ENCODE measurements around the gene HBS1L. TPM values are rescaled to one million over a fixed set of nuclear protein-coding genes. Genes with fewer than 3 reads are reported as not detected.

HBS1L gene
- total and polyA plus RNA-seq, 2 experiments from 2014 or later, result 43.0 to 70.6 TPM

DNA sequence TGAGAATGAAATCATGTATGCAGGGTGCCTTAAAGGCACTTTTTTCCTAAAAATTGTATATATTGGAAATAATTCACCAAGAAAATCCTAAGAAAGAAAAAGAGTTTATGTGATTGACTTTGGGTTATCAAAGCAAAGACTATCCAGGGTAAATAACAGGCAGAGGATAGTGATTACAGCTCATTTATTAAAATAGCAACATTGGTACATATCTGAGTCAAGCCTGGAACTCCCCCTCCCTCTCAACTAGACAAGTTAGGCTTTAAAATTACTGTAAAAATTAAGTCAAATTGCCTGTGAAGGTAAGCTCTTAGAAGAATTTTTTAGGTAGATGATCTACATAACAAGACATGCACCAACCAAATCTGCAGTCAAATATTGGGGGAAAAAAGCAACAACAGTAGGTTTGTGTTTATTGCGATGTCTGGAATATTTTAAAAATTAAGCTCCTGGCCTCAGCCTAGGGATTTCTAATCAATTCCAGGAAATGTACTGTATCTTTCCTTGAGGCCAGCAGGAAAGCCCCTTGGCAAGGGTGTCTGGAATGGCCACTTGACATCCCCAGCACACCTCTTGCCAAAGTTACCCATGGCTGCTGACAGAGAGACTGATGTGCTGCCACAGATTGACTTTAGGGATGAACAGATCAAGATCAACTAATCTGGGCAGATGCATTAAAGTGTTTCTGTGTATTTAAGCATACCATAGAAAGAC is 31.2 kb upstream of the HBS1L start:
- H2AFZ ChIP-seq, result no peak overlapping the region
- no peak overlapping the region for H3K27ac ChIP-seq
- TF ChIP-seq, protein P1, sequence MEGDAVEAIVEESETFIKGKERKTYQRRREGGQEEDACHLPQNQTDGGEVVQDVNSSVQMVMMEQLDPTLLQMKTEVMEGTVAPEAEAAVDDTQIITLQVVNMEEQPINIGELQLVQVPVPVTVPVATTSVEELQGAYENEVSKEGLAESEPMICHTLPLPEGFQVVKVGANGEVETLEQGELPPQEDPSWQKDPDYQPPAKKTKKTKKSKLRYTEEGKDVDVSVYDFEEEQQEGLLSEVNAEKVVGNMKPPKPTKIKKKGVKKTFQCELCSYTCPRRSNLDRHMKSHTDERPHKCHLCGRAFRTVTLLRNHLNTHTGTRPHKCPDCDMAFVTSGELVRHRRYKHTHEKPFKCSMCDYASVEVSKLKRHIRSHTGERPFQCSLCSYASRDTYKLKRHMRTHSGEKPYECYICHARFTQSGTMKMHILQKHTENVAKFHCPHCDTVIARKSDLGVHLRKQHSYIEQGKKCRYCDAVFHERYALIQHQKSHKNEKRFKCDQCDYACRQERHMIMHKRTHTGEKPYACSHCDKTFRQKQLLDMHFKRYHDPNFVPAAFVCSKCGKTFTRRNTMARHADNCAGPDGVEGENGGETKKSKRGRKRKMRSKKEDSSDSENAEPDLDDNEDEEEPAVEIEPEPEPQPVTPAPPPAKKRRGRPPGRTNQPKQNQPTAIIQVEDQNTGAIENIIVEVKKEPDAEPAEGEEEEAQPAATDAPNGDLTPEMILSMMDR (IDR thresholded peaks at IDR 0.05; ENCODE audit: poor library complexity), result no peak
- TF ChIP-seq EZH2phosphoT487 (IDR thresholded peaks at IDR 0.05; ENCODE audit: low read depth, severe bottlenecking, unreplicated experiment), result no peak
- TF ChIP-seq EZH2 (IDR thresholded peaks at IDR 0.05; ENCODE audit: borderline replicate concordance), result no peak
- no peak for DNase-seq (ENCODE audit: low spot score)
- no peaks in the 10 kb centered on the region for H3K9me2 ChIP-seq (replicated peaks; ENCODE audit: insufficient read depth)
- H3K9me3 ChIP-seq (ENCODE audit: low read depth), result no peaks in the 10 kb centered on the region
- no peaks in the 10 kb centered on the region for H4K20me1 ChIP-seq (ENCODE audit: insufficient read depth, poor library complexity, severe bottlenecking)
- H3K79me2 ChIP-seq, result no peaks in the 10 kb centered on the region
- no peaks in the 10 kb centered on the region for H3K36me3 ChIP-seq (replicated peaks; ENCODE audit: insufficient read depth, low read depth)
- no peaks in the 10 kb centered on the region for H3K4me1 ChIP-seq (ENCODE audit: insufficient read depth)
- no peak overlapping the region for H3K4me2 ChIP-seq
- no peak overlapping the region for H3K4me3 ChIP-seq
- 79% methylated on average over 1 of the region's 1 CpG for WGBS (ENCODE audit: low lambda C conversion rate, missing lambda C conversion rate)
- no peaks in the 10 kb centered on the region for H3K27me3 ChIP-seq

DNA sequence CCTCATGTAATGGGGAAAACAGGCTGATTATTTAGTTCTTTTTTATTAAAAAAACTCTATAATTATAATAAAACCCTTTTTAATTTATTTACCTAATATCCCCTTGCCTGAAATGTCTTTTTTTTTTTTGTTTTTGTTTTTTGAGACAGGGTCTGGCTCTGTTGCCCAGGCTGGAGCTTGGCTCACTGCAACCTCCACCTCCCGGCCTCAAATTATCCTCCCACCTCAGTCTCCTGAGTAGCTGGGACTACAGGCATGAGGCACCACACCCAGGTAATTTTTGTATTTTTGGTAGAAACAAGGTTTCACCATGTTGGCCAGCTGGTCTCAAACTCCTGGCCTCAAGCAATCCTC is 30.3 kb upstream of the HBS1L start:
- no peak for DNase-seq (ENCODE audit: low spot score)
- Histone ChIP-seq H3K4me1 (ENCODE audit: insufficient read depth) (no peaks in the 10 kb centered on the region), H3K4me2 (no peak overlapping the region), H4K20me1 (ENCODE audit: insufficient read depth, poor library complexity, severe bottlenecking) (no peaks in the 10 kb centered on the region), H3K27me3 (no peaks in the 10 kb centered on the region), H2AFZ (no peak overlapping the region), H3K9me3 (ENCODE audit: low read depth) (no peaks in the 10 kb centered on the region), H3K4me3 (no peak overlapping the region), H3K79me2 (no peaks in the 10 kb centered on the region), H3K36me3 (replicated peaks; ENCODE audit: insufficient read depth, low read depth) (no peaks in the 10 kb centered on the region), H3K9me2 (replicated peaks; ENCODE audit: insufficient read depth) (no peaks in the 10 kb centered on the region), H3K27ac (no peak overlapping the region)
- TF ChIP-seq EZH2 (IDR thresholded peaks at IDR 0.05; ENCODE audit: borderline replicate concordance) (no peak), EZH2phosphoT487 (IDR thresholded peaks at IDR 0.05; ENCODE audit: low read depth, severe bottlenecking, unreplicated experiment) (no peak)
- TF ChIP-seq, protein P1 (IDR thresholded peaks at IDR 0.05; ENCODE audit: poor library complexity), result no peak
- WGBS (ENCODE audit: low lambda C conversion rate, missing lambda C conversion rate), result 95% methylated on average over 1 of the region's 1 CpG

DNA sequence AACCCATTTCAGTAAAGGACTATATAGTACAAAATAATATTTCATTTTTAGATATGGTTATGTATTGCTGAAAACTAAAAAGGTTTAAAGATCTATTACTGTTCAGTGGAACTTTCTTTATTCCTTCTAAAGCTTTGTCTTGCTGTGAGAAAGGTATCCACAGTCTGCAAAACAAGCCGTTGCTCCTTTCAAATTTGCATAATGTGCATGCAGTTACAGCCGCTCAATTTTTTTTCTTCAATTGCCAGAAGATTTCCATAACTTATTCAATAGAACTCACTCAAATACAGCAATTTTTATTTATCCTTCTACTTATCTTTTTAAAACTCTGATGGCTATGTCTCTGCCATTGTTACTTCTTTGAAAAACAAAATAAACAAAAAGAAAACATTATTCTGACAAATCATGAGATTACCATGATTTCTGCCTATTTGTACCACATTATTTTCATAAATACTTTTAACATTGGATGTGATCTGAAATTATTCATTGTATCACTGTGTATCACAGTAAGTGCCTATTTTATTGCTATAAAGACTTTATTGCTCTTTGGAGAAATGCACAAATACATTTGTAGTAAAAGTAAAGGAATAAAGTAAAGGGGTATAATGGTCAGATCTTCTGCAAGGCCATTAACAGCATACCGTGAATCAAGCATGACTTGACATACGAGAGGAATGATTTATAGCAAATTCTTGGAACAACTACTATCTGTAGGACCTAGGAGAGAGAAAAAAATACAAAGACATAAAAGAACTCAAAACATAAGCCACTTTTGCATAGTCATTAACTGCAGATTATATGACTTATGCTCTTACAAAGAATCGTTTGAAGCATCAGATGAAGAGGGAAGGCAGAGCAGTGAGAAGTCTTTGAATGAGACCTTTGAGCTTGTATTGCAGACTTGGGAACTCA is 29.6 kb upstream of the HBS1L start:
- Histone ChIP-seq H2AFZ (no peak overlapping the region), H3K9me2 (replicated peaks; ENCODE audit: insufficient read depth) (no peaks in the 10 kb centered on the region), H3K4me2 (no peak overlapping the region), H4K20me1 (ENCODE audit: insufficient read depth, poor library complexity, severe bottlenecking) (no peaks in the 10 kb centered on the region), H3K4me3 (no peak overlapping the region), H3K36me3 (replicated peaks; ENCODE audit: insufficient read depth, low read depth) (no peaks in the 10 kb centered on the region), H3K9me3 (ENCODE audit: low read depth) (no peaks in the 10 kb centered on the region), H3K27me3 (no peaks in the 10 kb centered on the region), H3K27ac (no peak overlapping the region), H3K4me1 (ENCODE audit: insufficient read depth) (no peaks in the 10 kb centered on the region), H3K79me2 (no peaks in the 10 kb centered on the region)
- DNase-seq (ENCODE audit: low spot score), result no peak
- TF ChIP-seq, protein P1 (IDR thresholded peaks at IDR 0.05; ENCODE audit: poor library complexity), result no peak
- no peak for TF ChIP-seq EZH2phosphoT487 (IDR thresholded peaks at IDR 0.05; ENCODE audit: low read depth, severe bottlenecking, unreplicated experiment)
- TF ChIP-seq EZH2 (IDR thresholded peaks at IDR 0.05; ENCODE audit: borderline replicate concordance), result no peak
- 68% methylated on average over 5 of the region's 5 CpGs for WGBS (ENCODE audit: low lambda C conversion rate, missing lambda C conversion rate)

Measured in hepatocyte (in vitro differentiated cells).